H54 (cell line): ENCODE data around the gene ABI1.
"Not testable (repeated sequence)": the region's sequence is repeated elsewhere in the genome, so short reads cannot be mapped to it uniquely, and the experiment has no call there.

Experiments
- DNase-seq: peaks from one replicate; pipeline ENCODE4 v3.0.0; 2011; ENCODE audit warnings: low spot score, mixed read lengths; ENCODE audit not compliant: insufficient read length
- FAIRE-seq: peaks from 3 replicates; lab custom pipeline; 2011; peaks lifted over from hg19 to GRCh38; lab: Jason Lieb, UNC
- POLR2A ChIP-seq: IDR thresholded peaks from 2 replicates; pipeline ENCODE4 v1.6.1; 2011; ENCODE audit warnings: low read depth, mild to moderate bottlenecking, low read length

The ABI1 gene

DNA sequence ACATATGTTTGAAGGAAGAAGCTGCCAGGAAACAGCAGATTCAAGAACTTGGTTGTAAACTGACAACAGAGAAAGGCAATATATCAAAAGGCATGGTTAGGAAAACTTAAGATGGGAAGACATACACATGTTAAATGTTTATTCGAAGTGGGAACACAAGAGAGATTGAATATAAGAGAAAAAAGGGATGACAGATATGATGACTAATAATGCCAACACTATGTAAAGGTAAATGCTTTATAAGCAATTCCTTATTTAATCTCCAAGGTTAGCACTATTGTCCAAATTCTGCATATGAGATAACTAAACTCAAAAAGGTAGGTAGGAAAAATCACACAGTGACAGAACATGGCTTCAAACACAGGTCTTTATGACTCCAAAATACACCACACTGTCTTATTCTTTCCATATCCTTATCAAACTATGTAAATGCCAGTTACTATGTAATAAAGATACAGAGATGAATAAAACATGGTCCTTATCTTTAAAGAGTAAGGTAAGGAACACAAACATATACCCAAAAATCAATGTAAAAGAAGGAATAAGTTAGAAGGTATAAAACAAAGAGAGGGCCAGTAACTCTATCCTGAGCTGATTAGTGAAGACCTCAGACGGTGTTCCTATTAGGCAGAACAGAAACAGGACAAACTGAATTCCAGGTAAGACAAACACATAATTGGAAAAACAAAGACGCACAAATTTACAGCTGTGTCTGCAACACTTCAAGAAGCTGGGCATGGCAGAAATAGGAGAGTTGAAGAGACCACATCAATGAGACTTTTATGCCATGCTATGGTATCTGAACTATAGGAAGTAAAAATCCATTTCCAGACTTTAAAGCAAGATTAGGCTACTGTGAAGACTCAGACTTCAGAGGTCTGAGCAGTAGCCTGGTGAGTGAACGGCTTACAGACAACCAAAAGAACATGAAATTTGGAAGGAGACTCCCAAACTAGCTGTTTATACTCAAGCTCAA lies 56.1 kb downstream of the ABI1 start:
- DNase-seq (no peak), FAIRE-seq (no peak)

DNA sequence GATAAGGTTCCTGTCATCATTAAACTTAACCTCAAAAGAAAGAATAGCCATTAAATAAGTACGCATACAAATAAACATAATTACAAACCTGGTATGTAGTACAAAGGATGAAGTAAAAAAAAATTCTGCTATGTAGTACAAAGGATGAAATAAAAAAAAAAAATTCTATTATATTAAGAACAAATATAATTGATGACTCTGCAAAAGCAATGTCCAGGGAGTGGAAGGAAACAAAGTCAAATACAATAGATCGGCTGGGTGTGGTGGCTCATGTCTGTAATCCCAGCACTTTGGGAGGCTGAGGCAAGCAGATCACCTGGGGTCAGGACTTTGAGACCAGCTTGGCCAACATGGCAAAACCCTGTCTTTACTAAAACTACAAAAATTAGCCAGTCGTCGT lies 56.9 kb downstream of the ABI1 start:
- DNase-seq (no peak), FAIRE-seq (no peak)
- TF ChIP-seq POLR2A: no peak

More for the DNA sequence above, 56.1 kb downstream of the ABI1 start:
- TF ChIP-seq POLR2A: no peak

DNA sequence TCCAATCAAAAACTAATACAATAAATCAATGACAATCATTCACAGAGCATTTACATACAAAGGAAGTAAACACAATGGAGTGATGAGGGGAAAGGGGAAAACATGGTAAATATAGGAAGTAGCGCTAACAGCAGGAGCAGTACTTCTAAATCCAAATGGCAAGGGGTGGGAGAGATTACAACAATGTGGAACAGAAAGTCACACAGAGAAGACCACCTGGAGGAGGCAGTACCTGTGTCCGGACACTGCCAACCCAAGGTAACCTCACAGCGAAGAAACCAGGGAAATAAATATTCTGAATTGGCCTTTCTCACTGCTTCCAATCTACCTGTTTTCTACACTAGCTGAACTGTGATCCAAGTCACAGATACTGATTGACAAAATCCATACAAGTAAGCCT lies 58.2 kb downstream of the ABI1 start:
- TF ChIP-seq POLR2A: no peak
- DNase-seq: no peak
- no peak for FAIRE-seq

DNA sequence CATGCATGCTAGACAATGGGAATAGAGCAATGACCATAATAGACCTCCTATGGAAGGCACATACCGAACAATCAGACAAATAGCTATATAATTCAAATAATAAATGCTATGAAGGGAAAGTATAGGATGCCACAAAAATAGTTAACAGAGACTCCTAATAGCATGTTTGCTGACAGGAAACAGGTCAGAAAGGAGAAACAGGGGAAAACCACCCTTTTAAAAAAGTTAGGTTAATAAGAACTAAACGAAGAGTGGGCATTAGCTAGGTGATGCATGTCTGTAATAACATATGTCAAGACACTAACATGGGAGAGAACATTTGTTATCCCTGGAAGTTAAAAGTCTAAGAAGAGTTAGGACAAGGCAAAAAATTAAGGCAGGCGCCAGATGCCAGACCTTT lies 58.9 kb downstream of the ABI1 start:
- FAIRE-seq (no peak), DNase-seq (no peak)
- TF ChIP-seq POLR2A: no peak

DNA sequence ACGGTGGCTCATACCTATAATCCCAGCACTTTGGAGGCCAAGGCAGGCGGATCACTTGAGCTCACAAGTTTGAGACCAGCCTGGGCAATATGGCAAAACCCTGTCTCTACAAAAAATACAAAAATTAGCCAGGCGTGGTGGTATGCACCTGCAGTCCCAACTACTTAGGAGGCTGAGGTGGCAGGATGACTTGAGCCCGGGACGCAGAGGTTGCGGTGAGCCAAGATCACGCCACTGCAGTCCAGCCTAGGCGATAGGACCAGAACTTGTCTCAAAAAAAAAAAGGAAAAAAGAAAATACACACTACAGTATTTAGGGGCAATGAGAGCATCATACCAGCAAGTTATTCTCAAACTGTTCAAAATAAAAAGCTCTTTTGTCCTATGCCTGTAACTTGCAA lies 59.5 kb downstream of the ABI1 start:
- no peak for TF ChIP-seq POLR2A
- FAIRE-seq (no peak), DNase-seq (no peak)

DNA sequence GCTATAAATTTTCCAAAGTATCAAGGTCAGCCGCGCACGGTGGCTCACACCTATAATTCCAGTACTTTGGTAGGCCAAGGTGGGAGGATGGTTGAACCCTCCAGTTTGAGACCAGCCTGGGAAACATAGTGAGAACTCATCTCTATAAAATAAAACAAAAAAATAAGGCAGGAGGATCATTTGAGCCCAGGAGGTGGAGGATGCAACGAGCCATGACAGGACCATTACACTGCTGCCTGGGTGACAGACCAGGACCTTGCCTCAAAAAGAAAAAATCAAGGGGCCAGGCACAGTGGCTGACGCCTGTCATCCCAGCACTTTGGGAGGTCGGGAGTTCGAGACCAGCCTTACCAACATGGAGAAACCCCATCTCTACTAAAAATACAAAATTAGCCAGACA lies 60.3 kb downstream of the ABI1 start:
- DNase-seq (no peak), FAIRE-seq (no peak)
- TF ChIP-seq POLR2A: no peak

DNA sequence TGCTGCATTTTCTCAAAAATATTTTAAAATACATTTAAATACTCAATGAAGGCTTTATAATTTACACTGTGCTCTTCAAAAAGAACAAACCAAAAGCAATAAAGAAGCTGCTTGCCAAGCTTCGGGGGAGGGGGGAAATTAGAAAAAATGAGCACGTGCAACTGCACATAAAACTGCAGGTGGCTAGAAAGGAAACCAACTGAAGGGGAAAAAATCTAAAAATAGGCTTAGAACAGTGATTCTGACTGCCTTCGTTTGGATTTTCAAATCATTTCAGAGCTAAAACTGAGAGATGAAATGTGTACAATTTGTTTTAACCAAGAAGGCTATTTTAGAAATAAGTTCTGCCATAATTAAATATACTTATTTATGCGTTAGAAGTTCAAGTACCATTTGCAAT lies 61.4 kb downstream of the ABI1 start:
- no peak for FAIRE-seq
- no peak for DNase-seq
- TF ChIP-seq POLR2A: no peak

DNA sequence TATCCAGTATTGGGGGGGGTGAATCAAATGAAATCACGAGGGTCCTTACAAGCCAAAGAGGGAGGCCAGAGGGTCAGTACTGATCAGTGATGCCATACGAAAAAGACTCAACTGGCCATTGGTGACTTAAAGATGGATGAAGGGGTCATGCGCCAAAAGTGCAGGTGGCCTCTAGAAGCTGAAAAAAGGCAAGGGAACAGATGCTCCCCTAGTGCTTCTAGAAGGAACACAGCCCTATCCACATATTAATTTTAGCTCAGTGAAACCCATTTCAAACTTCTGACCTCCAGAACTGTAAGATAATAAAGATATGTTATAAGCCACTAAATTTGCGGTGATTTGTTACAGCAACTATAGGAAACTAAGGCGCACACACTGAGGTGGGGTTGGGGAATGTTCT lies 62.5 kb downstream of the ABI1 start:
- FAIRE-seq (no peak), DNase-seq (no peak)
- no peak for TF ChIP-seq POLR2A

DNA sequence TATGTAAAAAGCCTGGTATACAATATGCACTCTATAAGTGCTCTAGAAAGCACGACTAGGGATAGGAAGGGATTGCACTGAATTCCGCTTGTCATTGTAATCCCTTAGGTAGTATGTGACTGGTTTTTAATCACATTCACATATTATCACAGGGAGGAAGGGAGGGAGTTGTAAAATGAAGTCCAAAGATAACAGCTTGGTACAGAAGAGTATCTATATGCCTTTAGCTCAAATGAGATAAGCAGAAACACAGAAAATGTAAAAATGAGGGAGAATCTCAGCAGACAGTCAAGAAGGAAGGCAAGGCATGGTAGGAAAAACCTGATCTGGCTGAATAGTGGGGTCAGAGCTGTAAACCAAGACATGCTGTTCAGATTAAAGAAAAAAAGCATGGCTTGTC lies 63.4 kb downstream of the ABI1 start:
- DNase-seq (no peak), FAIRE-seq (no peak)
- no peak for TF ChIP-seq POLR2A

DNA sequence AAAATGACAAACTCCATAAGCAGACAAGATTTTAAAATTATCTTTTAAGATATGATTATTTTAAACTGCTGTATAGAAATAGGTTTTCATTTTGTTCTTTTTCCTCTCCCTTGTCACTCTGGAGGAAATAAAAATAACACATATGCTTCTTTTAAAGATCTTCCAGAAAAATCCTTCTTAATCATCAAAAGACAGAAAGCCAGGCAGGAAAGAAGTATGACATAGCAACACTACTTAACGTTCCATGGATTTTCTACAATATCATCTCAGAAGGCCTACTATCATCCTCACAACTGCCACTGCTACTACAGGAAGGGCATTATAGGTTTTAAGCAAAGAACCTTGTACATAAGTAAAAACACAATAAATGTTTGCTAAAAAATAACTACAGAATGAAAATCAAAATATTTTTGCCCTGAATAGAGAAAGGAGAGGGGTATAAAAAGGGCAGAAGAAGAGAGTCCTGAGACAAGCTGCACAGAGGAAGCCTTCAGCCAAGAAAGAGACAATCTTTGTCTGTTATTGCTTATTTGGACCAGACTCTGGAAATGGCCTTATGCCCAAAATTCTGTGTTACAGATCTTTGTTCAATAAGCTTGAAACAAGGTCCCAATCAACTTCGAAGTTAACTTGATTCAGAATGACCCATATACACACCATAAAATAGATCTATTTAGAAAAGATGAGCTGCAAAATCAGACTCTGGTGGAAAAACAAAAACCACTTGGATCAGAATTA lies 67.8 kb downstream of the ABI1 start:
- FAIRE-seq: peak; percentile 27
- no peak for DNase-seq
- no peak for TF ChIP-seq POLR2A

DNA sequence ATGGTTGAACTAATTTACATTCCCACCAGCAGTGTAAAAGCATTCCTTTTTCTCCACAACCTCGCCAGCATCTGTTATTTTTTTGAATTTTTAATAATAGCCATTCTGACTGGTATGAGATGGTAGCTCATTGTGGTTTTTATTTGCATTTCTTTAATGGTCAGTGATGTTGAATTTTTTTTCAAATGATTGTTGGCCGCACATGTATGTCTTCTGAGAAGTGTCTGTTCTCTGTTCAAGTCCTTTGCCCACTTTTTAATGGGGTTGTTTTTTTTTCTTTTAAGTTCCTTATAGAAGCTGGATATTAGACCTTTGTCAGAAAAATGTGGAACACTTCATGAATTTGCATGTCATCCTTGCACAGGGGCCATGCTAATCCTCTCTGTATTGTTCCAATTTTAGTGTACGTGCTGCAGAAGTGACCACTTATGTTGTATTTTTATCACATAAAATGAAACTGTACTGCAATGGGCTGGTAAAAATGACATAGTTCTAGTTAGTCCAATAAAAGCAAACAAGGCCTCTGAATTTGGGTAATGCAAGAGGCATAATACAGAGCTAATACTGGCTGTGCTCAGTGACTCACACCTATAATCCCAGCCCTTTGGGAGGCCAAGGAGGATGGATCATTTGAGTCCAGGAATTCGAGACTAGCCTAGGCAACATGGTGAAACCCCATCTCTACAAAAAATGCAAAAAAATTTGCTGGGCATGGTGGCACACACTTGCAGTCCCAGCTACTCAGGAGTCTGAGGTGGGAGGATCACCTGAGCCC lies 70.3 kb downstream of the ABI1 start:
- TF ChIP-seq POLR2A: no peak
- FAIRE-seq (peak; percentile 66), DNase-seq (no peak)

DNA sequence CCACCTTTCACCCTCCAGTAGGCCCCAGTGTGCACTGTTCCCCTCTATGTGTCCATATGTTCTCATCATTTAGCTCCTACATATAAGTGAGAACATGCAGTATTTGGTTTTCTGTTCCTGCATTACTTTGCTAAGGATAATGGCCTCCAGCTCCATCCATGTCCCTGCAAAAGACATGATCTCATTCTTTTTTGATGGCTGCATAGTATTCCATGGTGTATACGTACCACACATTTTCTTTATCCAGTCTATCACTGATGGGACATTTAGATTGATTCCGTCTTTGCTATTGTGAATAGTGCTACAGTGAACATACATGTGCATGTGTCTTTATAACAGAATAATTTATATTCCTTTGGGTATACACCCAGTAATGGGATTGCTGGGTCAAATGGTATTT lies 71.0 kb downstream of the ABI1 start:
- DNase-seq, FAIRE-seq: not testable (repeated sequence)

DNA sequence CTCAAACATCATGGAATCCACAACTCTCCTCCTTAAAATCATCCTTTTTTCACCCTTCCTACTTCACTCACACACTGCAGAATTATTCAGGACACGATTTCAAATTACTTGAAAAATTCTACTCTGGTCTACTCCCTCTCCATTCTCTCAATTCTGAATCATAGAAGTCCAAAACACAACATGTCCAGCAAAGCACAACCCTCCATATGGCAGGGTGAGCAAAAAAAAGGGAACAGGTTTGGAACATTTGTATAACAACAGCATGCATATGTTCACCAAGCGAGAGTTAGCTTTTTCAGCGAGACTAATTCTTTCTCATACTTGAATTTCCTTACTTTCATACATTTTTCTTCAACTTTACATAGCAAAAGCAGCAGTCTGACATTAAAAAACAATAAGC lies 73.4 kb downstream of the ABI1 start:
- DNase-seq (no peak), FAIRE-seq (no peak)
- TF ChIP-seq POLR2A: no peak

DNA sequence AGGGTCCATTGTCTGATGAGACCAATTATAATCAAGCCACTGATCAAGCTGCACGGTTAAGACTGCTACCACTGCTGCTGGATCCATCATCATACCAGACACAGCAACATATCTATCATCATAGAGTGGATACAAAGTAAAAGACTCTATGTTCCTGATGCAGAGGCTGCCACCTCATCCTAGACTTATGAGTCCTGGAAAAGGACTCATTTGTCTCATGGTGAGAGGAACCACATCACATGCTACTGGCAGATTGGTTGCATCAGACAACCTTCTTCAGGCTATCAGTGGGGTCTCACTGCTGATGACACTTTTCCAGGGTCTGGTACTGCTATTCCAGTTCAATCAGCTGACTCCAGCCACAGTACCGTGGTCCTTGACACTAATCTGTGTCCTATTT lies 79.0 kb downstream of the ABI1 start:
- FAIRE-seq: peak; percentile 80
- TF ChIP-seq POLR2A: no peak
- no peak for DNase-seq
